Activated CD4-positive, alpha-beta T cell treated with anti-CD3 and anti-CD28 coated beads for 36 hours (primary cell): ENCODE data around the gene TTC7B. TPM values are rescaled to one million over a fixed set of nuclear protein-coding genes. Genes with fewer than 3 reads are reported as not detected.

Experiments used
- ATAC-seq: fragments of 200-7000 bp; cut with Tn5 transposase; one replicate; pipeline ENCODE4 v1.10.0; 2021; ENCODE audit warnings: mild to moderate bottlenecking, moderate library complexity
- CTCF ChIA-PET: fragments of 350-600 bp; sonication (Branson Sonifier 250); formaldehyde crosslinking; loops from one replicate; lab custom pipeline; 2021; ENCODE audit warnings: antibody characterized with exemption; lab: Charles Lee
- POLR2A ChIA-PET: fragments of 350-600 bp; sonication (Branson Sonifier 250); formaldehyde crosslinking; loops from one replicate; lab custom pipeline; 2021; ENCODE audit warnings: antibody characterized with exemption, inconsistent platforms; lab: Charles Lee
- DNase-seq: peaks from one replicate; pipeline ENCODE4 v3.0.0-alpha.2; 2020
- H3K27ac Mint-ChIP-seq: one replicate; pipeline ENCODE4 v1.8.0; 2021; ENCODE audit warnings: mixed read lengths
- H3K27me3 Mint-ChIP-seq: one replicate; pipeline ENCODE4 v1.8.0; 2021; ENCODE audit warnings: mixed read lengths
- H3K36me3 Mint-ChIP-seq: one replicate; pipeline ENCODE4 v1.8.0; 2021; ENCODE audit warnings: low read depth, mixed read lengths
- H3K4me1 Mint-ChIP-seq: one replicate; pipeline ENCODE4 v1.8.0; 2021; ENCODE audit warnings: mixed read lengths
- H3K4me3 Mint-ChIP-seq: one replicate; pipeline ENCODE4 v1.8.0; 2021; ENCODE audit warnings: mild to moderate bottlenecking, moderate library complexity, mixed read lengths
- H3K9me3 Mint-ChIP-seq: one replicate; pipeline ENCODE4 v1.8.0; 2021; ENCODE audit warnings: low read depth, mixed read lengths
- intact Hi-C, 2 experiments: fragments of 100-400 bp; cut with DNase I in 1 of 2; cut with micrococcal nuclease in 1 of 2; formaldehyde crosslinking; loops; one replicate each; pipeline versions ENCODE4 v1.14.2 to v1.15.1; 2022 to 2024; cut with DNase I, micrococcal nuclease
- total RNA-seq, 2 experiments: library from RNA; stranded (reverse); gene quantifications; one replicate each; pipeline ENCODE4 v1.2.3, GENCODE V29; 2021

Gene TTC7B
- total RNA-seq, 2 experiments from 2014 or later: 5.8 to 8.2 TPM

- ChIA-PET CTCF (no interaction called here), POLR2A (no interaction called here)
- intact Hi-C loops: no loop called here
These were observed 75.1 kb downstream of the TTC7B start for GRCh38 chr14:90740946-90741681.

GRCh38 chr14:90740081-90740480 is 76.1 kb downstream of the TTC7B start:
- no peaks in the 10 kb centered on the region for H3K4me1 Mint-ChIP-seq
- no peaks in the 10 kb centered on the region for H3K36me3 Mint-ChIP-seq
- no peaks in the 10 kb centered on the region for H3K27me3 Mint-ChIP-seq
- ChIA-PET CTCF (no interaction called here), POLR2A (no interaction called here)
- ATAC-seq: no peak
- H3K9me3 Mint-ChIP-seq: no peaks in the 10 kb centered on the region
- no peak overlapping the region for H3K27ac Mint-ChIP-seq
- intact Hi-C loops: no loop called here
- no peak overlapping the region for H3K4me3 Mint-ChIP-seq
- DNase-seq: no peak

More at GRCh38 chr14:90740946-90741681, 75.1 kb downstream of the TTC7B start:
- no peak for DNase-seq
- Mint-ChIP-seq H3K9me3 (no peaks in the 10 kb centered on the region), H3K27ac (no peak overlapping the region), H3K4me1 (no peaks in the 10 kb centered on the region), H3K27me3 (no peaks in the 10 kb centered on the region), H3K4me3 (no peak overlapping the region), H3K36me3 (no peaks in the 10 kb centered on the region)
- no peak for ATAC-seq

GRCh38 chr14:90739318-90740068 is 76.7 kb downstream of the TTC7B start:
- CTCF ChIA-PET: no interaction called here
- intact Hi-C loops: no loop called here
- Mint-ChIP-seq H3K9me3 (no peaks in the 10 kb centered on the region), H3K27me3 (no peaks in the 10 kb centered on the region), H3K4me1 (no peaks in the 10 kb centered on the region), H3K27ac (no peak overlapping the region), H3K4me3 (no peak overlapping the region), H3K36me3 (no peaks in the 10 kb centered on the region)
- no peak for DNase-seq
- no peak for ATAC-seq
- POLR2A ChIA-PET: no interaction called here

- ChIA-PET POLR2A (no interaction called here), CTCF (interaction anchor here (0.6 to 0.8 kb wide), 2 partner anchors 52 to 177 kb away, joined by 3 to 4 read pairs; no protein-coding TSS in a partner anchor)
- DNase-seq (no peak), ATAC-seq (no peak)
- Mint-ChIP-seq H3K9me3 (no peaks in the 10 kb centered on the region), H3K4me3 (no peak overlapping the region), H3K36me3 (no peaks in the 10 kb centered on the region), H3K4me1 (no peaks in the 10 kb centered on the region), H3K27ac (no peak overlapping the region), H3K27me3 (peaks cover 2% of the 10 kb centered on the region)
- intact Hi-C loops: no loop called here
These were observed 83.0 kb downstream of the TTC7B start for GRCh38 chr14:90733139-90733808.

GRCh38 chr14:90732718-90733117 is 83.5 kb downstream of the TTC7B start:
- H3K27ac Mint-ChIP-seq: no peak overlapping the region
- DNase-seq (no peak), ATAC-seq (no peak)
- H3K4me1 Mint-ChIP-seq: no peaks in the 10 kb centered on the region
- intact Hi-C loops: no loop called here
- H3K36me3 Mint-ChIP-seq: no peaks in the 10 kb centered on the region
- H3K9me3 Mint-ChIP-seq: no peaks in the 10 kb centered on the region
- ChIA-PET POLR2A (no interaction called here), CTCF (interaction anchor here (0.6 kb wide), 2 partner anchors 89 to 177 kb away, joined by 3 to 4 read pairs; no protein-coding TSS in a partner anchor)
- no peak overlapping the region for H3K4me3 Mint-ChIP-seq
- H3K27me3 Mint-ChIP-seq: peaks cover 2% of the 10 kb centered on the region

GRCh38 chr14:90732139-90732538 is 84.1 kb downstream of the TTC7B start:
- POLR2A ChIA-PET: no interaction called here
- Mint-ChIP-seq H3K36me3 (no peaks in the 10 kb centered on the region), H3K9me3 (no peaks in the 10 kb centered on the region), H3K27ac (no peak overlapping the region), H3K4me3 (no peak overlapping the region), H3K27me3 (peaks cover 2% of the 10 kb centered on the region), H3K4me1 (no peaks in the 10 kb centered on the region)
- CTCF ChIA-PET: interaction anchor here (0.6 kb wide), 1 partner anchor 90 kb away, joined by 3 read pairs; no protein-coding TSS in a partner anchor
- DNase-seq: no peak
- intact Hi-C loops: no loop called here
- ATAC-seq: no peak

GRCh38 chr14:90731487-90731886 is 84.7 kb downstream of the TTC7B start:
- Mint-ChIP-seq H3K27me3 (peaks cover 2% of the 10 kb centered on the region), H3K4me1 (no peaks in the 10 kb centered on the region), H3K27ac (no peak overlapping the region), H3K9me3 (no peaks in the 10 kb centered on the region), H3K4me3 (no peak overlapping the region), H3K36me3 (no peaks in the 10 kb centered on the region)
- CTCF ChIA-PET: interaction anchor here (1.4 kb wide), 1 partner anchor 28 kb away, joined by 3 read pairs; no protein-coding TSS in a partner anchor
- POLR2A ChIA-PET: no interaction called here
- no peak for ATAC-seq
- DNase-seq: no peak
- intact Hi-C loops: no loop called here

GRCh38 chr14:90730206-90730766 is 85.9 kb downstream of the TTC7B start:
- no peak overlapping the region for H3K4me3 Mint-ChIP-seq
- POLR2A ChIA-PET: interaction anchor here (0.7 kb wide), 1 partner anchor 139 kb away, joined by 6 read pairs; no protein-coding TSS in a partner anchor
- intact Hi-C loops: no loop called here
- no peak overlapping the region for H3K27ac Mint-ChIP-seq
- ATAC-seq (no peak), DNase-seq (no peak)
- CTCF ChIA-PET: interaction anchor here (0.7 to 1.4 kb wide), 3 partner anchors 14 to 986 kb away, joined by 3 read pairs; no protein-coding TSS in a partner anchor
- H3K36me3 Mint-ChIP-seq: no peaks in the 10 kb centered on the region
- no peaks in the 10 kb centered on the region for H3K4me1 Mint-ChIP-seq
- no peaks in the 10 kb centered on the region for H3K9me3 Mint-ChIP-seq
- peaks cover 2% of the 10 kb centered on the region for H3K27me3 Mint-ChIP-seq

GRCh38 chr14:90728951-90729350 is 87.3 kb downstream of the TTC7B start:
- ATAC-seq (no peak), DNase-seq (no peak)
- Mint-ChIP-seq H3K4me3 (no peak overlapping the region), H3K27ac (no peak overlapping the region), H3K9me3 (no peaks in the 10 kb centered on the region), H3K36me3 (no peaks in the 10 kb centered on the region), H3K27me3 (peaks cover 2% of the 10 kb centered on the region), H3K4me1 (no peaks in the 10 kb centered on the region)
- POLR2A ChIA-PET: no interaction called here
- CTCF ChIA-PET: interaction anchor here (1.0 kb wide), 1 partner anchor 42 kb away, joined by 3 read pairs; no protein-coding TSS in a partner anchor
- intact Hi-C loops: no loop called here

GRCh38 chr14:90727082-90727481 is 89.1 kb downstream of the TTC7B start:
- H3K4me3 Mint-ChIP-seq: no peak overlapping the region
- DNase-seq (no peak), ATAC-seq (no peak)
- POLR2A ChIA-PET: no interaction called here
- no peak overlapping the region for H3K27ac Mint-ChIP-seq
- H3K9me3 Mint-ChIP-seq: no peaks in the 10 kb centered on the region
- H3K27me3 Mint-ChIP-seq: peaks cover 2% of the 10 kb centered on the region
- H3K4me1 Mint-ChIP-seq: no peaks in the 10 kb centered on the region
- H3K36me3 Mint-ChIP-seq: no peaks in the 10 kb centered on the region
- intact Hi-C loops: no loop called here
- CTCF ChIA-PET: no interaction called here

- ChIA-PET POLR2A (no interaction called here), CTCF (no interaction called here)
- DNase-seq (no peak), ATAC-seq (no peak)
- Mint-ChIP-seq H3K27ac (no peak overlapping the region), H3K4me3 (no peak overlapping the region), H3K36me3 (no peaks in the 10 kb centered on the region), H3K9me3 (no peaks in the 10 kb centered on the region), H3K4me1 (no peaks in the 10 kb centered on the region), H3K27me3 (peaks cover 2% of the 10 kb centered on the region)
- intact Hi-C loops: no loop called here
These were observed 89.6 kb downstream of the TTC7B start for GRCh38 chr14:90726656-90727055.
